Stimulated activated naive CD4-positive, alpha-beta T cell treated with Interleukin-2 at 50 U/mL for 16 hours (primary cell): ENCODE data around the gene HCN4.

Source experiments
- DNase-seq: peaks from one replicate; lab custom pipeline; 2025; lab: John Stamatoyannopoulos, UW

The HCN4 gene

DNA sequence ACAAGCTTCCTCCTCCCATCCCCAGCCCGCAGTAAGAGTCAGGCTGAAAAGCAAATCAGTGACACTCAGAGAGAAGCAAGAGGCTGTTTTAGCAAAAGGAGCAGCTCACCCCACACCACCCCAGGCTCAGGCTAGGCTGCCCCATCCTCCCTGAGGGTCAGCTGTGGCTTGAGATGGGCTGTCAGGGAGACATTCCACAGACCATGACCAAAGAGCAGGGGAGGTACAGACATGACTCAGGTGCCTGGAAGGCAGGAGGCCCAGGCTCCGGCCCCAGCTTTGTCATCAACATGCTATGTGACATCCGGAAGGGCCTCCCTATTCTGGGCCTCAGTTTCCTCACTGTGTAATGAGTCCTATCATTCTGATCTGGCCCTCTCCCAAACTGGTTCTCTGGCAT, 24.7 kb downstream of the HCN4 start:
- no peak for DNase-seq

- no peak for DNase-seq
Measured at GRCh38 chr15:73341886-73342600, 26.7 kb downstream of the HCN4 start.

DNA sequence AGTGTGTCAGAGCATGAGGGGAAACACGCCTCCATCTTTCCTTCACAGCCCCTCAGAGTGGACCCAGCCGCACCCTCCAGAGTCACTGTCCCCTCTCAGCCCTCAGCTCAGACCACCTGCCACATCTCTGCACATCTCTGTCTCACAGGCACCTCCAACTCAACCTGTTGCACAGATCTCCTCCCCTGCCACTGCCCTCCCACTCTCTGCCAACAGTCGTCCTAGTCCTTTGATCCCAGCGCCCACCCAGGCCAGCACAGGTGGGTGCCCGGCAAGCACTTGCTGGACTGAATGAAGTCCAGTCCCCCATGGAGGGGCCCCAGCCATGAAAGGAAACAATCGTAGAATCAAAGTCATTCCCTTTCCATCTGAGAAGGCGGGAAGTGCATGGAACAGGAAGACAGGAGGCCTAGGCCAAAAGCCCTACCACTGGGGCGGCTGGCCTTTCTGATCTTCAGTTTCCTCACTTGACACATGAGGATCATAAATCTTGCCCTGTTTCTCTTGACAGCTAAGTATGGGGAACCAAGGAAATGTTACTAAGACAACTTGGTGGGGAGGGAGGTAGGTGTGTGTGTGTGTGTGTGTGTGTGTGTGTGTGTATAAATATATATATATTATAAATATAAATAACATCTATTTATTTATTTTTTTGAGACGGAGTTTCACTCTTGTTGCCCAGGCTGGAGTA, 28.1 kb downstream of the HCN4 start:
- DNase-seq = no peak

- no peak for DNase-seq
Measured at GRCh38 chr15:73338606-73339374, 30.0 kb downstream of the HCN4 start.

- no peak for DNase-seq
Measured at GRCh38 chr15:73338058-73338457, 30.7 kb downstream of the HCN4 start.

DNA sequence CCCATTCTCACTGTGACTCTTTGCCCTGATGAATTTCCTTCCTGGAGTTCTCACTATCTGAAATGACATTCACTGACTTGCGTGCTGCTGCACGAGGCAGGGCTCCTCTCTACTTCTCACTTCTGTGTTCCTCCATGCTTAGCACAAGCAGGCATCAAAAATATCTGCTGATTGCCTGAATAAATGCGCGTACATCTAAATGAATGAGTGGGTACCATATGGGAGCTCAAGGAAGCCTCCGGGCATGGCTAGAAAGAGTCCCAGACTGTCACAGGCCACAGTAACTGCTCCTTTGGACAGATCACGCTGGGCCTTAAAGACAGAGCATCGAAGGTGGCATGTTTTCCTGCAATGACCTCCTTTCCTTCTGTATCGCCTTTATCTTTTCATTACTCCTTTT, 31.6 kb downstream of the HCN4 start:
- no peak for DNase-seq

GRCh38 chr15:73336756-73337155, 32.0 kb downstream of the HCN4 start:
- DNase-seq = no peak

GRCh38 chr15:73335471-73335870, 33.3 kb downstream of the HCN4 start:
- no peak for DNase-seq

DNA sequence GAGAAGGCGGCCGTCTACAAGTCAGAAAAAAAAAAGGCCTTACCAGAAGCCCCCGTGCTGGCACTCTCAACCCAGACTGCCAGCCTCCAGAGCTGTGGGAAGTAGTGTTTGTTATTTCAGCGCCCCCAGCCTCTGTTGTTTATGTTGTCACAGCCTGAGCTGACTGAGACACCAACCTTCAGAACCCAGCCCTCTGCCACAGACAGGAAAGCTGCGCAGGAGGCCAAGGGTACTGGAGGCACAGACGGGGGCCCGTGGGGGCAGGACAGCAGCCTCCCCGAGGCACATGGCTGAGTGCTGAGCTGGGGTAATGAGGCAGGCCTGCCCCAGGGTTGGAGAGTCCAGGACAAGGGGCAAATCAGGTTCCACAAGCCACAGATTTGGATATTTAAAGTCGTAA, 33.7 kb downstream of the HCN4 start:
- DNase-seq = no peak

GRCh38 chr15:73334086-73334485, 34.7 kb downstream of the HCN4 start:
- DNase-seq = no peak

DNA sequence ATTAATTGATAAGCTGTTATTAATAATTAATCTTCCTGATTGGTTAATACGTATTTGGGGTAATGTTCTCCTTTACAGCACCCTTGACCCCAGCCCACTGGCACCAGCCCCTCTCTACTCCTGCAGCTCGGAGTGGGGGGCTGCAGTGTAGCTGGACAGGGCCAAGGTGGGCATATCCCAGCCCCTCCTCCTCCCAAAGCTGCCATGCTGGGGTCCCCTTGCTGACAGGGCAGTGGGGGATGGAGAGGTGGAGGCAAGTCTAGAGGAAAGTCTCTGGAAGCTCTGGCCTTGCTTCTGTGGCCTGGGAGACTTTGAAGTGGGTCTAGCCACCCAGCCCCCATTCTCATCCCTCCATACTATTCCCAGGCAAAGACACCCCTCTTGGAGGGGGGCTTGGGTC, 35.8 kb downstream of the HCN4 start:
- DNase-seq = no peak

DNA sequence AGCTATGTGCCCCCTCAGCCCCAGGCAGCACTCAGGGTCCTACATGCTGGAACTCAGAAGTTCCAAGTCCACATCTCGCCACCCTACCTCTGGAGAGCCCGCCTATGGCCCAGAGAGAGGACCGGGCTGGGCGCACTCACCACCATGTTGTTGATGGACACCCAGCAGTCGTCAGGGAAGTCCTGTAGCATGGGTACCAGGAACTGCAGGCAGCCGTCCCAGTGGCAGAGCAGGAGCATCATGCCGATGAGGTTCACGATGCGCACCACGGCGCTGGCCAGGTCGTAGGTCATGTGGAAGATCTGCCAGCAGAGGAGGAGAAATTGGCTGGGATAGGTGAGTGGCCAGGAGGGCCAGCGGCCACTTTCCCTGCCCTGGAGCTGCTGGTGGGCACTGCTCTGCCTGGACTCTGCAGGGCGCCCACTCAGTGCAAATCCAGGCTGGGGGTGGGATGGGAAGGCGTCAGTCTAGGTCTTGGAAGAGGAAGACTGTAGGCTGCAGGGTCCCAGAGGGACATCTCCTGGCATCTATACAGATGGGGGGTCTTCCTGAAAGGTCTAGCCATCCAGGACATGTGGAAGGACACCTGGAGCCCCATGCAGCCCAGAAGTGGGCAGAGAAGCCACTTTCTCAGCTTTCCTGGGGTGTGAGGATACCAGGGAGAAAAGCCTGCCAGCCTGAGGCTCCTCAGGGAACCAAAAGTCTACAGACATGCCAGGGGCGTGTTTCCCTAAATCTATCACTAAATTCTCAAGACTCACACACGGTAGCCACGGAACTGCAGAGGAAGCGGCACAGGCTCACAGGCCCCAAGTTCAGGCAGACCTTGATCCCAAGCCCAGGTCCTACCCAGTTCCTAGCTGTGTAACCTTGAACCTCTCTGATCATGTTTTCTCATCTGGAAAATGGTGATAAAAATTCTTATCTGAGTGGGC, 36.5 kb downstream of the HCN4 start:
- no peak for DNase-seq

DNA sequence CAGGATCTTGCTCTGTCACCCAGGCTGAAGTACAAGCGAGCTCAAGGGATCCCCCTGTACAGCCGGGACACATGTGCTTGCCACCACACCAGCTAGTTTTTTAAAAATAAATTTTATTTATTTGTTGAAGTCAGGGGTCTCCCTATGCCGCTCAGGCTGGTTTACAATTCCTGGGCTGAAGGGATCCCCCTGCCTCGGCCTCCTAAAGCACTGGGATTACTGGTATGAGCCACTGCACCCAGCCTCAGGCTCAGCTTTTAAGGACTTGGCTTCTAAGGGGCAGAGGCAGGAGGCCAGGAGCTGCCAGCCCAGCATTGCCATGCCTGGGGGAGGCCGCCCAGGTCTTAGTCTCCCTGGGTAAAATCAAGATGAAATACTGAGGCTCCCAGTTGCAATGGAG, 37.3 kb downstream of the HCN4 start:
- DNase-seq = no peak

GRCh38 chr15:73330206-73331051, 38.3 kb downstream of the HCN4 start:
- no peak for DNase-seq

DNA sequence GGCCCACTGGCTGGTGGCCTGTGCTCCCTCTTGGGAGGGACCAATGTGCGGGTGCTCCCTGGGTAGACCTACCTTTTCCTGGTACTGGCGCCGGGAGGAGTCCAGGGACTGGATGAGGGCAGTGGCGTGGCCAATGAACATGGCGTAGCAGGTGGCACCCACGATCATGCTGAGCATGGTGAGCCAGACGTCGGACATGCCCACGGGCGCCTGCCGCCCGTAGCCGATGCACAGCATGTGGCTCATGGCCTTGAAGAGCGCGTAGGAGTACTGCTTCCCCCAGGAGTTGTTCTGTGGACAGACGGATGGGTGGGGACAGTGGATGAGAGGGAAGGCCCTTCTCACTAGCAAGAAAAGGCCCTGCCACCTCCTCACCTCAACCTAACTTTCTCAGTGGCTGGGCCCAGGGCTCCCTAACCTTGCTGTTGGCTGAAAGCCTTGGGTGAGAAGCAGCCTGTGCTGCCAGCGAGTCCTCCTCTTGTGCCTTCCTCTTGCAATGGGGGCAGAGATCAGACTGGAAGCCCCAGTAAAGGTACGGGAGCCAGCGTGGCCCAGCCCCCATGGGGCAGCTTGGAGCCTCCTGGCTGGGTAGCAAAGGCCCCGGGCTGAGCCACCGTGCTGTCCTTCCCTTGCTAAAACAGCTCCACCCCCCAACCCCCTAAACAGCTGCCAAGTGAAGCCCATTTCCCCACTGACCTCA, 39.1 kb downstream of the HCN4 start:
- no peak for DNase-seq

- no peak for DNase-seq
Measured at GRCh38 chr15:73328981-73329380, 39.8 kb downstream of the HCN4 start.

DNA sequence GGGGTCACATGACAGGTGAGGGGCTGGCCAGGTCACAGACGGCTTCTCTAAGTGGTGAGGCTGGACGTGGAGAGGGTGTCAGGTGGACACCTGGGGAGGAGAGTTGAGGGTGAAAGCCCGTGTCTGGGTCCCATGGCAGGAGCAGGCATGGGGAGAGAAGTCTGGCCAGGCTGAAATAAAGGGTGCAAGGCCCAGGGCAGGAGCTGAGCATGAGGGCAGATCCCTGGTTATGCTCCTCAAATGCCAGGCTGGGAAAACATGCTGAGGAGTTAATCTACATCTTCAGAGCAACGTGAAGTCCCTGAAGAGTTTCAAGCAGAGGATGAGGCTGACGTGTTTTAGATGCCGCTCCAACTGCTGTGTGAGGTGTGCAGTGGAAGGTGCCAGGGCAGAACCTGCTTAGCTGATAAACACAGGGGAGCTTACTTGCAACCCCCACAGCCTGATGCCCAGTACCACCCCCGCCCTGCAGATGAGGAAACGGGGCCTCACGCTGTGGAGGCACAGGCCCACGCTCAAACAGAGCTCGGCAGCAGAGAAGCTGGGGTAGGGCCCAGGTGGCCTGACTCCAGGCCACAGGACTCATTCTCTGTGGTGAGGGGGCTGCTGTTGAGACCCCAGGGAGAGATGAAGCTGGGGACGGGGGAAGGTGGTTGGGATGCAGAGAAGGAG, 40.5 kb downstream of the HCN4 start:
- no peak for DNase-seq

- no peak for DNase-seq
Measured at GRCh38 chr15:73326157-73326556, 42.6 kb downstream of the HCN4 start.

DNA sequence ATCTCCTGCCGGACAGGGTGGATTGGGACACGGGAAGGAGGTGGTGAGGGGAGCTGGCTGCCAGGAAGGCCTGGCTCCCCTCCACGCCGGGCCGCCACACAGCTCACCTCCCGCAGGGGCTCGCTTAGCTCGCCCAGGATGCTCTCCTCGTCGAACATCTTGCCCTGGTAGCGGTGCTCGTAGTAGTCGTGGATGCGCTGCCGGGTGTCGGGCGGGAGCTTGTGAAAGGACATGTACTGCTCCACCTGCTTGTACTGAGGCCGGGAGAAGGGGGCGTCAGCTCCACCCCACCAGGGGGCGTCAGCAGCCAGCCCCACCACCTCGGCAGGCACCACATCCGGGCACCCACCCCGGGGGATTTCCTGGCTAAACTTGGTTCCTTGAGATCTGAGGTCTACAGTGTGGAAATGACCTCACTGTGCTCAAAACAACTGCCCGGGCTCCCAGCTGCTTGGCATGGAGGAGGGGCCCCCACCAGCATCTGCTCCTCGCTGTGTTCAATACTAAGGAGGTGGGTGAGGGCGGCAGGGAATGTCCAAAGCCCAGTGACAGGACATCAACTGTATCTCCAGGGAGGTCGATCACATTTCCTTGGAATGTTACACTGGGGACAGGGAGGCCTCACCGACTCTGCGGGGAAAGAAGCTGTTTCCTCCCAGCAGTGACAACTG, 43.4 kb downstream of the HCN4 start:
- DNase-seq = no peak
